T47D (cell line): ENCODE data around the gene NR1H4.
"Not testable (repeated sequence)": the region's sequence is repeated elsewhere in the genome, so short reads cannot be mapped to it uniquely, and the experiment has no call there.

Source experiments
- DNase-seq, 2 experiments: peaks; one replicate each; pipeline versions ENCODE4 v3.0.0 to v3.0.0-alpha.2; 2011 to 2012; ENCODE audit warnings: low read depth in 1 of 2, low spot score in 1 of 2
- JUND ChIP-seq: IDR thresholded peaks from 2 replicates; pipeline ENCODE4 v1.6.1; 2012; ENCODE audit warnings: low read depth
- in situ Hi-C: cut with HindIII; loops from 2 replicates; pipeline ENCODE4 v1.10.0; 2016; ENCODE audit warnings: low sequenced_read_pairs, low pct_unique_long_range_greater_than_20kb

The NR1H4 gene

GRCh38 chr12:100481021-100481420 is 7.4 kb downstream of the NR1H4 start:
- in situ Hi-C loops, result no loop called here
- TF ChIP-seq JUND, result no peak
- DNase-seq, result no peak

- DNase-seq, result no peak
- TF ChIP-seq JUND, result no peak
- in situ Hi-C loops, result no loop called here
Measured at GRCh38 chr12:100484183-100484886, 10.7 kb downstream of the NR1H4 start.

DNA sequence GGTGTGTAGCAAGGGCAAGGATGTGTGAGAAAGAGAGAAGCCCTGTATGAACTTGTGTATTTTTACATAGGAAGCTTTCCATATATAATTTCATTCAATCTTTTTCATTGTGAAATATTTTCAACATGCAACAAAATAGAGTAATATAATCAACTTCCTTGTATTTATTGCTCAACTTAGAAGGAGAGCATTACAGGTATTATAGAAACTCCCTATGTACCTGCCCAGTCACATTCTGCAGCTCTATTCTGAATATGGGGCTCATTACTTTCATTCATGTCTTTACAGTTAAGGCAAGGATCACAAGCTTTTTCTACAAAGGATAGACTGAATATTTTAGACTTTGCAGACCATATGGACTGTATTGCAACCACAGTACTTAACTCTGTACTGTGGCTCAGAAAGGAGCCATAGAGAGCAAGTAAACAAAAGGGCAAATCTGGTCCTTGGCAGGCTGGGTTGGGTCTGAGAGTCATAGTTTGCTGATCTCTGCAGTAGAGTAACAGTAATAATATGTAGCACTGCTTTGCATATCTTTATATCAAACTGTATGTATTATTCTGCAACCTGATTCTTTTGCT is 11.3 kb downstream of the NR1H4 start:
- TF ChIP-seq JUND, result no peak
- DNase-seq, result no peak
- in situ Hi-C loops, result no loop called here

GRCh38 chr12:100485983-100486382 is 12.3 kb downstream of the NR1H4 start:
- no peak for DNase-seq
- in situ Hi-C loops, result no loop called here
- TF ChIP-seq JUND, result no peak

DNA sequence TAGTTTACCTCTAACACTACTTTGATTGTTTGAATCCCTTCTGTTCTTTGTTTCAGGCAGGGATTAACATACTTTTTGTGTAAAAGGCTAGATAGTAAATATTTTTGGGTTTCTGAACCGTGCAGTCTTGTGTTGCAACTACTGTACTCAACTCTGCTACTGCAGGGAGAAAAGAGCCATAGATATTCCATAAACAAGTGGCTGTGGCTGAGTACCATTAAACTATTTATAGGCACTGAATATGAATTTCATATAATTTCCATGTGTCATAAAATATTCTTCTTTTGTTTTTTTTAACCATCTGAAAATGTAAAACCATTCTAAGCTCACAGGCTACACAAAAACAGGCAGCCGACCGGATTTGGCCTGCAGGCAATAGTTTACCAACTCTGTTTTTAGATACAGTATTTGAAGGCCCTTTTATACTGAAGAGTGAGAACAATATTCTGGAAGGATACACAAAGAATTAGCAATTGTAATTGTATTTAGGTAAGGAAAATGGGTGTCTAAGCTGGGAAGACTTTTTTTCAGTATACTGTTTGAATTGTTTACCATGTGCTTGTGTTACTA is 15.7 kb downstream of the NR1H4 start:
- in situ Hi-C loops, result no loop called here
- DNase-seq, result no peak
- no peak for TF ChIP-seq JUND

GRCh38 chr12:100490056-100490455 is 16.4 kb downstream of the NR1H4 start:
- in situ Hi-C loops, result no loop called here
- DNase-seq, result no peak

DNA sequence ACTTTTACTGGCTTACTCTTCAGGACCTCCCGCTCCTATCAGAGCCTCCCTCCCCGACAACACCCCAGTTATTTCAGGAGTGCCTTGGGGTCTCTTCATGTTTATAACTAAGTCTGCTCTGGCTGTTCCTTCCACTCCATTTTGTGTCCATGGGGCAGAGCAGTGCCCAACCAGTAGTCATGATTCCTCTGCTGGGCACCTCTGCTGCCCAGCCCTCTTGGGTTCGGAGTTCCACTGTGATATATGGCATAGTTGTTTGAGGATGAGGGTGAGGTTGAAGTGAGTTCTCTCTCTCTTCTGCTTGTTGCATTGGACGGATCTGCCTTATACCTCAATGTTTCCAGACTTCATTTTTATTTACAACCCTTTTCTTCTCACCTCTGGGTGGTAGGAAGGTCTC is 17.4 kb downstream of the NR1H4 start:
- no peak for TF ChIP-seq JUND
- in situ Hi-C loops, result no loop called here
- no peak for DNase-seq

More at GRCh38 chr12:100490056-100490455, 16.4 kb downstream of the NR1H4 start:
- no peak for TF ChIP-seq JUND

- TF ChIP-seq JUND, result no peak
- DNase-seq, result no peak
- in situ Hi-C loops, result no loop called here
Measured at GRCh38 chr12:100493396-100494012, 19.8 kb downstream of the NR1H4 start.

DNA sequence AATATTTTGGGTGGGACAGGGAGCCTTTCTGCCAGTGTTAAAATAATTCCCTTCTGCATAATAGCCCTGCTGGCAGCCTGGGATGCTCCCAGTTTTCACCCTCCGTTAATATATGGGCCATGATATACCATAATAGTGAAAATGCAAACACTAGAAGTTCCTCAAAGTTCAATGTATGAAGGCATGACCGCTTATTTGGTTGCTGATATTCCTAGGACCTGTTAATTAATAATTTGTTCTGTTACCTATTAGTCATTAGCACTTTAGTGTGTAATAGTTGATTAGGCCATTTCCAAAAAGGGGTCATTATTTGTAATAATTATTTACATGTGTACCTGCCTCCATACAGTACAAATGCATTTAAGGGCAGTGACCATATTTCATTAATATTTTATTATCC is 20.4 kb downstream of the NR1H4 start:
- no peak for DNase-seq
- TF ChIP-seq JUND, result no peak
- in situ Hi-C loops, result no loop called here

- in situ Hi-C loops, result no loop called here
- TF ChIP-seq JUND, result no peak
- DNase-seq, result no peak
Measured at GRCh38 chr12:100494538-100494937, 20.9 kb downstream of the NR1H4 start.

DNA sequence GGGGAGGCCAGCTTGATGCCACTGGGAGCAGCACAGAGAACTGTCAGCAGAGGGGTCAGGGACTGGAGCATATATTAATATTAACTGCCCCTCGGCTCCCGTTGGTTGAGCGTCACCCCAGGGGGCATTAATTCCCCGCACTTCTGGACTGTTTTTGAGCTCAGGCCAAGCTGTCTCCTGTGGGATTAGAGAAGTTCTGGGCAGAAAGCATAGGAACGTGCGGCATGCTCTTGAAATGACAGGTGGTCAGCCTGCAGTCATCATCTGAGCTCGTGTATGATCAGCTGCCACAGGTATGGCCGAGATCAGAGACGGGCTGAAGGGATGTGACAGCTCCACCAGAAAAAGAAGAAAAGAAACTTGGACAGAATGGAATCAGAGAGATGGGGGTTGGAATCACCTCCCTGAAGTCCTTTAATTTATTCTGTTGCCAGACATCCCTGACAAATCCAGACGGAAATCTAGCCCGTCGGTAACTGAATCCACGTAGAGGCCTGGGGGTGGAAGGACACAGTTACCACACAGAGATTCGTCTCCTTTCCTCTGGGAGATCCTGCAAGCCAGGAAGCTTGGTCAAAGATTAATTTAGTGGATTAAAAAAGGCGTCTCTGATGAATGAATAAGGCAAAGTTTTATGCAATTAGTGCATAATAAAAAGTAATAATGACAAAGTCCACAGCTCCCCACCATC is 23.6 kb downstream of the NR1H4 start:
- no peak for DNase-seq
- TF ChIP-seq JUND, result no peak
- in situ Hi-C loops, result no loop called here

- no peak for DNase-seq
- in situ Hi-C loops, result no loop called here
- TF ChIP-seq JUND, result no peak
Measured at GRCh38 chr12:100498141-100498540, 24.5 kb downstream of the NR1H4 start.

DNA sequence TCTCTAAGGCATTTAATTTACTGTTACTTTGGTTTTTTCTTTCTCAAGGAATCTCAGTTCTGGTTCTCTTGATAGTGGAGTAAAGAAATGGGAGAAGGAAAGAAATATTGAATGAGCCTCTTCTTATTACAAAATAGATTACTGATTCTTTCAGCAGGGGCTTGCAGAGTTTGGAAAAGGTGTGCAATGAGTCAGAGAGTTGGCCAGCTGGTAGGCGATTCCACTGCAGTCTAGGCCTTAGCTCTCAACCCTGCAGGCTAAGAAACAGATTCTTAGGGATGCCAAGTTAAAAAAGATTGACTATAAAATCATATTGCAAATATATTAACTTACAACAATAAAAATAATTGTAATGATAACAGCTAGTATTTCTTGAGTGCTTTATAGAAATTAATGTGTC is 25.8 kb downstream of the NR1H4 start:
- TF ChIP-seq JUND, result no peak
- in situ Hi-C loops, result no loop called here
- DNase-seq, result no peak

GRCh38 chr12:100502718-100503117 is 29.1 kb downstream of the NR1H4 start:
- in situ Hi-C loops, result not testable (repeated sequence)

More at GRCh38 chr12:100502718-100503117, 29.1 kb downstream of the NR1H4 start:
- not testable (repeated sequence) for DNase-seq
